Left forelimb (tissue), 1 donor: ENCODE measurements around the gene RXFP3.

Experiments used
- DNase-seq: peaks from one replicate; pipeline ENCODE4 v3.0.0-alpha.2; 2018; ENCODE audit warnings: low spot score

Gene RXFP3

DNA sequence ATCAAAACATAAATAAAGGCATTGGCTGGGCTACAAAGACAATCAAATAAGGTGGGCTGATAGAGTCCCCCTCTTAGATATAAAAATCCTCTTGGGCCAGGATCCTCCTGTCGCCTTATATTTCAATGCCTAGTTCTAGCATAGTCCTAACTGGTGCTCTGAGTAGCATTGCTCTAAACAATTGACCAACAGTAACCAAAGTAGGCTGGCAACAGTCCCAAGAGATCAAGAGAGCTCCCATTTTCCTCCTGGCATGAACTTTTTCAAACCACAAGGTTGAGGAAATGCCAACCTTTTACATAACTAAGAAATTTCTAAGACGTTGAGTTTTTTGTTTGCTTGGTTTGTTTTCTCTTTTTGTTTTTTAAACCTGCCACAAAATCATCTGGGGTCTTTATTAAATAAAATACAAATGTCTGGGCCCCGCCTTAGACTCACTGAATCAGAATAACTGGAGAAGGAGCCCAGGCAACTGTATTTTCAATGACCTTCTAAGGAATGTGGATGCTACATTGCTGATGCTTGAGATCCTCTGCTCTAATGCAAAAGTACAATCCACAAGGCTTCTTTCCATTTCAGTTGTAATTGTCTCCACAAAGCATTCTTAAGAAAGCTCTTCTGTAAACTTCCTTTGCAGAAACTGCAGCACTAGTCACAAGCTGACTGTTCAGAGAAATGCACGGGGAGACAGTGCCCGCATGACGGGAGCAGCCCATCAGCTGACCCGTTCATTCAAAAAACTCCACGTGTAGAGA is 45.4 kb downstream of the RXFP3 start:
- no peak for DNase-seq

DNA sequence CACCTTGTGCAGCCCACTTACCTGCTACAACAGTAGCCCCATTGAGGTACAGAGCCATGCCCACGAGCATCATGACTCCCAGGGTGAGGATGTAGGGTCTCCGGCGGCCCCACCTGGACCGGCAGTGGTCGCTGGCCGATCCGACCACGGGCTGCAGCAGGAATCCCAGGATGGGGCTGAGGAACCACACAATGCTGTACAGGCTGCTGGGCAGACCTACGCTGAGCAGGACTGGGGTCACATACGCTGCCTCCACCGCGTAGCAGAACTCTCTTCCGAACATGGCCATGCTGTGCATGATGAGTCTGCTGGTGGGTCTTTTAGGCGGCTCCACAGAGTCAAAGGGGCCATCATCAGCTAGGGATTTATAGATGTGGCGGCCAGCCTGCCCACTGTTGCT is 48.0 kb downstream of the RXFP3 start:
- DNase-seq, result no peak

DNA sequence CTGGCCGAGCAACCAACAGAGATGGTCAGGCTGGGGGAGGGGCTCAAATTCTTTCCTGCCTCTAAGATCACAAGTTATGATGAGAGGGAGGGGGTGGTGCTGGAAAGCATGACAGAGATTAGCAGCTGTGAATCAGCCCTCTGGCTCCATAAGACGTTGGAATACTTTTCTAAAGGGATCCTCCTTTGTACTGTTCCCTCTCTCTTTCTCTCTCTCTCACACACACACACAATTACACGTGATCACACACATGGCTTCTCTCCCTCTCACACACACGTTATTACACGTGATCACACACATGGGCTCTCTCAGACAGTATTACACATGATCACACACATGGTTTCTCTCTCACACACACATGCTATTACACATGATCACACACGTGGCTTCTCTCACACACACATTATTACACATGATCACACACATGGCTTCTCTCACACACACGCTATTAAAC is 48.5 kb downstream of the RXFP3 start, which contains the start of gene SLC45A2:
SLC45A2 (minus strand) TSS at position 23 of the 454 bp plus-strand sequence. CDS start 110 bp downstream, outside the sequence.
- DNase-seq, result no peak

DNA sequence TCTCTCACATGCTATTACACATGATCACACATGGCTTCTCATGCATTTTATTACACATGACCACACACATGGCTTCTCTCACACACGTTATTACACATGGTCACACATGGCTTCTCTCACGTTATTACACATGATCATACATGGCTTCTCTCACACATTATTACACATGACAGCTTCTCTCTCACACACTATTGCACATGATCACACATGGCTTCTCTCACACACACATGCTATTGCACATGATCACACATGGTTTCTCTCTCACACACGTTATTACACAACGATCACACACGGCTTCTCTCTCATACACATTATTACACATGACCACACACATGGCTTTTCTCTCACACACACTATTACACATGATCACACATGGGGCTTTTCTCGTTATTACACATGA is 49.3 kb downstream of the RXFP3 start:
- no peak for DNase-seq
